K562 (cell line): Measurements from ENCODE around the gene RSAD1. TPM values are rescaled to one million over a fixed set of nuclear protein-coding genes. Genes with fewer than 3 reads are reported as not detected.

ENCODE experiments used
- ATAC-seq: fragments of 200-7000 bp; cut with Tn5 transposase; 3 replicates; pipeline ENCODE4 v1.9.1; 2020; ENCODE audit warnings: moderate library complexity
- BruUV-seq: library from RNA; stranded (reverse); fragments of 400-500 nt; replicated peaks from 2 replicates; lab custom pipeline; 2021; lab: Mats Ljungman, UMichigan
- CTCF ChIA-PET: fragments of 300-600 bp; formaldehyde crosslinking; extraction: SDS; loops from one replicate; lab custom pipeline; 2021; ENCODE audit warnings: low intra/inter-chr PET ratio; lab: Yijun Ruan, JAX
- POLR2A ChIA-PET: fragments of 300-600, 350-650 bp; sonication (Branson Sonifier 250); formaldehyde crosslinking; extraction: SDS; loops from one replicate; lab custom pipeline; 2021; ENCODE audit warnings: antibody characterized with exemption, inconsistent platforms; lab: Yijun Ruan, JAX
- DNase-seq, 4 experiments: peaks; one replicate each; pipeline versions ENCODE4 v3.0.0 to v3.0.0-alpha.2; 2011 to 2018; ENCODE audit warnings: low spot score in 3 of 4, mixed read lengths in 3 of 4; ENCODE audit errors: extremely low read depth in 1 of 4
- FAIRE-seq: peaks from 2 replicates; lab custom pipeline; 2011; peaks lifted over from hg19 to GRCh38; lab: Jason Lieb, UNC
- H2AFZ ChIP-seq: 2 replicates; pipeline ENCODE4 v1.6.0; 2011; ENCODE audit warnings: low read depth, low read length, control low read depth, inconsistent platforms
- H3K27ac ChIP-seq: fragments of 200-600 bp; 3 replicates; pipeline ENCODE4 v1.8.0; 2011; ENCODE audit warnings: low read depth, mild to moderate bottlenecking, control low read depth, inconsistent platforms, low read length, moderate library complexity, mixed read lengths; ENCODE audit errors: extremely low read depth
- H3K27me3 ChIP-seq, 2 experiments: fragments of 300-600 bp in 1 of 2; 2 replicates in 1 of 2; 3 replicates in 1 of 2; pipeline versions ENCODE4 v1.6.0 to v1.8.0; 2011; ENCODE audit warnings: inconsistent platforms in 2 of 2, low read length in 2 of 2, mild to moderate bottlenecking in 1 of 2, mixed read lengths in 1 of 2, moderate library complexity in 1 of 2; ENCODE audit not compliant: control insufficient read depth in 2 of 2, insufficient read depth in 2 of 2
- H3K36me3 ChIP-seq: fragments of 300-600 bp; 3 replicates; pipeline ENCODE4 v1.8.0; 2011; ENCODE audit warnings: mild to moderate bottlenecking, low read length, inconsistent platforms; ENCODE audit not compliant: control insufficient read depth, insufficient read depth
- H3K4me1 ChIP-seq, 2 experiments: fragments of 200-600 bp in 1 of 2; replicated peaks in 1 of 2; 2 replicates in 1 of 2; 3 replicates in 1 of 2; pipeline versions ENCODE4 v1.5.1 to v1.8.0; 2011; ENCODE audit warnings: inconsistent platforms in 2 of 2, low read length in 2 of 2, mild to moderate bottlenecking in 1 of 2, mixed read lengths in 1 of 2, moderate library complexity in 1 of 2; ENCODE audit not compliant: control insufficient read depth in 2 of 2, insufficient read depth in 2 of 2
- H3K4me2 ChIP-seq: 2 replicates; pipeline ENCODE4 v1.6.1; 2011; ENCODE audit warnings: low read length, control low read depth, inconsistent platforms, mixed read lengths; ENCODE audit not compliant: insufficient read depth
- H3K4me3 ChIP-seq: fragments of 200-600 bp; sonication (generic), shearing (Covaris generic); 2 replicates; pipeline ENCODE4 v1.5.1; 2016; ENCODE audit warnings: control low read depth, inconsistent platforms
- H3K79me2 ChIP-seq: fragments of 200-600 bp; 3 replicates; pipeline ENCODE4 v1.8.0; 2011; ENCODE audit warnings: low read length, inconsistent platforms; ENCODE audit not compliant: control insufficient read depth, insufficient read depth
- H3K9ac ChIP-seq, 2 experiments: 2 replicates each; pipeline versions ENCODE4 v1.6.0 to v1.6.1; 2011; ENCODE audit warnings: low read depth in 2 of 2, low read length in 2 of 2, control low read depth in 1 of 2, inconsistent platforms in 1 of 2, mild to moderate bottlenecking in 1 of 2, mixed read lengths in 1 of 2; ENCODE audit not compliant: insufficient read depth in 1 of 2
- H3K9me1 ChIP-seq: one replicate; pipeline ENCODE4 v1.6.0; 2011; ENCODE audit warnings: inconsistent platforms, mild to moderate bottlenecking, low read length, moderate library complexity; ENCODE audit not compliant: control insufficient read depth, insufficient read depth
- H3K9me3 ChIP-seq: replicated peaks from 2 replicates; pipeline ENCODE4 v1.5.1; 2011; ENCODE audit warnings: low read depth, low read length, inconsistent platforms; ENCODE audit not compliant: control insufficient read depth, insufficient read depth
- H4K20me1 ChIP-seq: replicated peaks from 2 replicates; pipeline ENCODE4 v1.6.1; 2011; ENCODE audit warnings: low read length, inconsistent platforms, mixed read lengths; ENCODE audit not compliant: control insufficient read depth, insufficient read depth
- ARID2 ChIP-seq: fragments of 450-650 bp; IDR thresholded peaks from 2 replicates; pipeline ENCODE4 v1.6.1; 2017; ENCODE audit warnings: antibody characterized with exemption, mild to moderate bottlenecking
- BHLHE40 ChIP-seq: IDR thresholded peaks from 2 replicates; pipeline ENCODE4 v1.6.1; 2011; ENCODE audit warnings: low read length, improper control_type of control experiment
- BMI1 ChIP-seq: fragments of 150-350 bp; IDR thresholded peaks from 2 replicates; pipeline ENCODE4 v1.6.1; 2014; ENCODE audit warnings: low read length
- CCAR2 ChIP-seq: fragments of 200-400 bp; formaldehyde crosslinking; IDR thresholded peaks from 2 replicates; pipeline ENCODE4 v1.6.1; 2017; ENCODE audit warnings: mild to moderate bottlenecking, low read depth, low read length
- DACH1 ChIP-seq: fragments of 450-650 bp; IDR thresholded peaks from 2 replicates; pipeline ENCODE4 v1.6.1; 2018; ENCODE audit not compliant: partially characterized antibody
- GATA2 ChIP-seq: sonication (generic); formaldehyde crosslinking; IDR thresholded peaks from 2 replicates; pipeline ENCODE4 v1.4.0; 2020; ENCODE audit warnings: mild to moderate bottlenecking, missing genetic modification reagents
- GTF2B ChIP-seq: IDR thresholded peaks from 2 replicates; pipeline ENCODE4 v1.6.1; 2011; ENCODE audit not compliant: insufficient read length; ENCODE audit errors: extremely low read depth
- GTF2F1 ChIP-seq: IDR thresholded peaks from 2 replicates; pipeline ENCODE4 v1.6.1; 2011; ENCODE audit warnings: low read depth, low read length, improper control_type of control experiment
- HDAC6 ChIP-seq: IDR thresholded peaks from 2 replicates; pipeline ENCODE4 v1.6.1; 2012; ENCODE audit warnings: low read depth, mild to moderate bottlenecking, control low read depth, inconsistent platforms, low read length, moderate library complexity
- NCOA4 ChIP-seq: fragments of 450-650 bp; IDR thresholded peaks from 2 replicates; pipeline ENCODE4 v1.6.1; 2018; ENCODE audit warnings: mild to moderate bottlenecking; ENCODE audit not compliant: partially characterized antibody
- PREB ChIP-seq: sonication (generic); formaldehyde crosslinking; IDR thresholded peaks from 2 replicates; pipeline ENCODE4 v1.8.1; 2023; ENCODE audit warnings: mild to moderate bottlenecking, missing genetic modification reagents
- RHOXF2B ChIP-seq: fragments of 250-450 bp; sonication (Bioruptor Pico); conservative IDR thresholded peaks from 2 replicates; pipeline ENCODE4 v1.5.1; 2021
- TRIM28 ChIP-seq: fragments of 450-650 bp; IDR thresholded peaks from 2 replicates; pipeline ENCODE4 v1.6.1; 2017
- ZBTB34 ChIP-seq: fragments of 250-450 bp; sonication (Bioruptor Pico); IDR thresholded peaks from 2 replicates; pipeline ENCODE4 v1.8.0; 2021; ENCODE audit warnings: mild to moderate bottlenecking, moderate library complexity
- ZNF133 ChIP-seq: fragments of 250-450 bp; sonication (Bioruptor Pico); IDR thresholded peaks from 2 replicates; pipeline ENCODE4 v1.4.0; 2020; ENCODE audit warnings: mild to moderate bottlenecking
- ZNF668 ChIP-seq: fragments of 250-450 bp; sonication (Bioruptor Pico); IDR thresholded peaks from 2 replicates; pipeline ENCODE4 v1.8.0; 2022; ENCODE audit warnings: mild to moderate bottlenecking, inconsistent platforms
- WGBS: fragments of 100-300 bp; shearing (Covaris generic); methylation state at CpG from one replicate; pipeline ENCODE4 v1.1.6; 2016; ENCODE audit warnings: low coverage, mixed read lengths; ENCODE audit not compliant: insufficient coverage; ENCODE audit errors: missing lambda C conversion rate; 5-methylcytosine and 5-hydroxymethylcytosine counted together
- in situ Hi-C: fragments of 300-500 bp; cut with MboI; formaldehyde crosslinking; loops from 4 replicates; pipeline ENCODE4 v1.15.0; 2018; ENCODE audit warnings: inconsistent platforms, mixed read lengths
- intact Hi-C: fragments of 100-400 bp; cut with micrococcal nuclease; formaldehyde crosslinking; loops from 2 replicates; pipeline ENCODE4 v1.14.2; 2022
- polyA plus RNA-seq, 8 experiments: library from polyadenylated mRNA; depleted of rRNA in 4 of 8; stranded (reverse) in 5 of 8; unstranded in 3 of 8; fragments of >200 nt; fragmentation: Nextera tagmentation in 2 of 8; fragmentation: Illumina TruSeq in 1 of 8; extraction: Ambion mirVana in 2 of 8; extraction: Trizol in 1 of 8; gene quantifications; 2 replicates each; pipeline versions ENCODE4 v1.2.1 to v1.2.3, GENCODE V29; 2011 to 2014; ENCODE audit warnings: inconsistent platforms in 1 of 8, missing spikeins in 1 of 8
- total RNA-seq, 7 experiments: library from RNA; depleted of rRNA in 6 of 7; stranded (reverse); fragments of >200 nt in 6 of 7; fragmentation: Illumina TruSeq in 2 of 7; extraction: Trizol in 2 of 7; gene quantifications; 2 replicates each; pipeline versions ENCODE4 v1.2.1 to v1.2.3, GENCODE V29; 2011 to 2021; ENCODE audit warnings: low replicate concordance in 1 of 7

The RSAD1 gene
- total and polyA plus RNA-seq, 9 of the 15 experiments (the other 6 are each of a cell fraction or from before 2014, with no cell fraction given) = 4.5 to 42.5 (median 26.8) TPM

- CTCF ChIA-PET = no interaction called here
- Histone ChIP-seq H3K27me3 (no peaks in the 10 kb centered on the region), H3K36me3 (no peaks in the 10 kb centered on the region), H3K4me2 (no peak overlapping the region), H4K20me1 (no peaks in the 10 kb centered on the region), H3K4me1 (peaks cover 0 to 6% of the 10 kb centered on the region in 2 experiments; a peak in 3 of 5 replicates), H3K79me2 (no peaks in the 10 kb centered on the region), H3K9me1 (no peaks in the 10 kb centered on the region), H2AFZ (no peak overlapping the region), H3K4me3 (no peak overlapping the region), H3K9me3 (no peaks in the 10 kb centered on the region), H3K9ac (no peak overlapping the region), H3K27ac (no peak overlapping the region)
- no peak for DNase-seq
- no peak for TF ChIP-seq BMI1
- no peak for TF ChIP-seq GTF2B
- TF ChIP-seq ZNF668 (CRISPR knock-in tag) = no peak
- TF ChIP-seq RHOXF2B (CRISPR knock-in tag) = no peak
- TF ChIP-seq ZBTB34 (CRISPR knock-in tag) = no peak
- no peak for TF ChIP-seq BHLHE40
- no peak for TF ChIP-seq GATA2 (CRISPR knock-in tag)
- no peak for TF ChIP-seq TRIM28
- TF ChIP-seq DACH1 = no peak
- TF ChIP-seq ARID2 = no peak
- TF ChIP-seq CCAR2 = no peak
- TF ChIP-seq PREB (CRISPR knock-in tag) = no peak
- TF ChIP-seq GTF2F1 = no peak
- TF ChIP-seq ZNF133 (CRISPR knock-in tag) = no peak
- TF ChIP-seq NCOA4 = no peak
- no peak for TF ChIP-seq HDAC6
- no peak for FAIRE-seq
- 32% methylated on average over 4 of the region's 4 CpGs for WGBS
- POLR2A ChIA-PET = interaction anchor here (0.7 to 2.7 kb wide), 3 partner anchors 10 to 493 kb away, joined by 3 to 10 read pairs (median 4); no protein-coding TSS in a partner anchor
- in situ Hi-C loops = no loop called here
- no peak for ATAC-seq
- BruUV-seq = no TSS peak
- intact Hi-C loops = no loop called here
These were observed 46.4 kb upstream of the RSAD1 start for GRCh38 chr17:50432125-50432762.
